Measurements from ENCODE around the gene PTMS. TPM values are rescaled to one million over a fixed set of nuclear protein-coding genes. Genes with fewer than 3 reads are reported as not detected.

Gene PTMS
- total RNA-seq, 1 experiment from 2014 or later = 422 TPM

DNA sequence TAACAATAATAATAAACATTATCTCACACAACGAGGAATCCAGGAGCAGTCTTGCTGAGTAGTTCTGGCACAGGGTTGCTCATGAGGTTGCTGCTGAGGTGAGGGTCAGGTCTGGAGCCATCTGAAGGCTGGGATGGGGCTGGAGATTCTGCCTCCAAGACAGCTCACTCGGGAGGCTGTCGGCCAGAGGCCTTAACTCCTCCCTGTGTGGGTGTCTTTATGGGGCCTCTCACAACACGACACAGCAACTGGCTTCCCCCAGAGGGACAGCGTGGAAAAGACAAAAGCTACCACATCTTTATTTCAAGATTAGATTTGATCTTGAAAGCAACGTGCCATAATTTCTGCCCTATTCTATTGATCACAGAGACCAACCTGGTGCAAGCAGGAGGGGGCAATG is 16.0 kb downstream of the PTMS start:
- Mint-ChIP-seq H3K27ac (no peak overlapping the region), H3K27me3 (ENCODE audit: low read depth) (peaks cover 24% of the 10 kb centered on the region), H3K4me3 (no peak overlapping the region), H3K36me3 (ENCODE audit: insufficient read depth in 1 of 3, low read depth in 3 of 3) (no peaks in the 10 kb centered on the region; a peak in 1 of 7 replicates), H3K4me1 (peaks cover 36 to 37% of the 10 kb centered on the region in 2 experiments), H3K9me3 (no peaks in the 10 kb centered on the region)
- Histone ChIP-seq H2AK5ac (ENCODE audit: insufficient read length, low read length) (no peak overlapping the region), H4K91ac (ENCODE audit: insufficient read length, low read depth, low read length) (no peak overlapping the region), H2BK12ac (ENCODE audit: insufficient read length, low read depth, low read length) (no peak overlapping the region), H2BK20ac (ENCODE audit: low read depth, low read length, poor library complexity, severe bottlenecking) (no peak overlapping the region), H3K14ac (ENCODE audit: insufficient read depth, low read length) (no peak overlapping the region), H3K9ac (ENCODE audit: extremely low read depth, insufficient read length, low read length) (no peak overlapping the region), H3K27ac (ENCODE audit: insufficient read length, low read depth, low read length) (no peak overlapping the region), H3K56ac (ENCODE audit: insufficient read length, low read depth, low read length) (no peak overlapping the region), H4K20me1 (ENCODE audit: control insufficient read depth, insufficient read depth, insufficient read length) (no peaks in the 10 kb centered on the region), H2BK120ac (ENCODE audit: low read depth, low read length, poor library complexity, severe bottlenecking) (no peak overlapping the region), H2BK15ac (ENCODE audit: low read depth, low read length) (no peak overlapping the region), H3K4me1 (ENCODE audit: insufficient read depth, low read length) (peaks cover 2% of the 10 kb centered on the region; the same call in 1 of the 2 replicates), H2BK5ac (ENCODE audit: insufficient read length, low read length) (no peak overlapping the region), H3K79me2 (ENCODE audit: insufficient read depth, low read length) (no peaks in the 10 kb centered on the region), H4K5ac (ENCODE audit: insufficient read length, low read depth, low read length) (no peak overlapping the region), H2AFZ (ENCODE audit: low read length) (no peak overlapping the region), H3K27me3 (ENCODE audit: insufficient read depth, low read length) (peaks cover under 1% of the 10 kb centered on the region; the same call in 1 of the 2 replicates), H3K23me2 (ENCODE audit: insufficient read length, low read depth, low read length, poor library complexity, severe bottlenecking) (peaks cover 10% of the 10 kb centered on the region), H3K18ac (ENCODE audit: insufficient read length, low read depth, low read length) (no peak overlapping the region), H3K79me1 (ENCODE audit: insufficient read depth, low read depth, low read length, poor library complexity, severe bottlenecking) (no peaks in the 10 kb centered on the region), H3K4ac (ENCODE audit: low read depth, low read length) (no peak overlapping the region), H3T11ph (ENCODE audit: low read length) (no peak overlapping the region), H3K4me2 (ENCODE audit: insufficient read depth, insufficient read length, low read length) (no peak overlapping the region), H3K23ac (ENCODE audit: insufficient read length, low read depth, low read length) (no peak overlapping the region), H4K8ac (replicated peaks; ENCODE audit: insufficient read length, low read depth, low read length) (no peak overlapping the region), H3K9me3 (ENCODE audit: control insufficient read depth, low read depth, low read length) (no peaks in the 10 kb centered on the region)
- TF ChIP-seq, protein P1, sequence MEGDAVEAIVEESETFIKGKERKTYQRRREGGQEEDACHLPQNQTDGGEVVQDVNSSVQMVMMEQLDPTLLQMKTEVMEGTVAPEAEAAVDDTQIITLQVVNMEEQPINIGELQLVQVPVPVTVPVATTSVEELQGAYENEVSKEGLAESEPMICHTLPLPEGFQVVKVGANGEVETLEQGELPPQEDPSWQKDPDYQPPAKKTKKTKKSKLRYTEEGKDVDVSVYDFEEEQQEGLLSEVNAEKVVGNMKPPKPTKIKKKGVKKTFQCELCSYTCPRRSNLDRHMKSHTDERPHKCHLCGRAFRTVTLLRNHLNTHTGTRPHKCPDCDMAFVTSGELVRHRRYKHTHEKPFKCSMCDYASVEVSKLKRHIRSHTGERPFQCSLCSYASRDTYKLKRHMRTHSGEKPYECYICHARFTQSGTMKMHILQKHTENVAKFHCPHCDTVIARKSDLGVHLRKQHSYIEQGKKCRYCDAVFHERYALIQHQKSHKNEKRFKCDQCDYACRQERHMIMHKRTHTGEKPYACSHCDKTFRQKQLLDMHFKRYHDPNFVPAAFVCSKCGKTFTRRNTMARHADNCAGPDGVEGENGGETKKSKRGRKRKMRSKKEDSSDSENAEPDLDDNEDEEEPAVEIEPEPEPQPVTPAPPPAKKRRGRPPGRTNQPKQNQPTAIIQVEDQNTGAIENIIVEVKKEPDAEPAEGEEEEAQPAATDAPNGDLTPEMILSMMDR (conservative IDR thresholded peaks at IDR 0.05) = no peak
- no peak for DNase-seq
- WGBS (ENCODE audit: extremely low coverage, insufficient read length, low lambda C conversion rate) = no CpG with 5 or more reads among the region's 6 CpGs
